SK-MEL-5 (cell line): ENCODE data around the gene QRICH2. TPM values are rescaled to one million over a fixed set of nuclear protein-coding genes. Genes with fewer than 3 reads are reported as not detected.
A peak's percentile ranks its signal among the peaks of the same experiment; 100 is the strongest.
"Not testable (repeated sequence)": the region's sequence is repeated elsewhere in the genome, so short reads cannot be mapped to it uniquely, and the experiment has no call there.

Experiments used
- DNase-seq: peaks from one replicate; pipeline ENCODE4 v3.0.0-alpha.2; 2016; ENCODE audit warnings: low read depth, low spot score
- in situ Hi-C: cut with HindIII; loops from 2 replicates; pipeline ENCODE4 v1.10.0; 2016; ENCODE audit warnings: low sequenced_read_pairs, high pct_unique_total_duplicates, low pct_unique_long_range_greater_than_20kb
- total RNA-seq: library from RNA; depleted of rRNA; stranded (reverse); fragments of >200 nt; shearing (Covaris generic); gene quantifications from 2 replicates; pipeline ENCODE4 v1.2.3, GENCODE V29; 2014

The QRICH2 gene
- total RNA-seq, 1 experiment from 2014 or later: 2.7 TPM

DNA sequence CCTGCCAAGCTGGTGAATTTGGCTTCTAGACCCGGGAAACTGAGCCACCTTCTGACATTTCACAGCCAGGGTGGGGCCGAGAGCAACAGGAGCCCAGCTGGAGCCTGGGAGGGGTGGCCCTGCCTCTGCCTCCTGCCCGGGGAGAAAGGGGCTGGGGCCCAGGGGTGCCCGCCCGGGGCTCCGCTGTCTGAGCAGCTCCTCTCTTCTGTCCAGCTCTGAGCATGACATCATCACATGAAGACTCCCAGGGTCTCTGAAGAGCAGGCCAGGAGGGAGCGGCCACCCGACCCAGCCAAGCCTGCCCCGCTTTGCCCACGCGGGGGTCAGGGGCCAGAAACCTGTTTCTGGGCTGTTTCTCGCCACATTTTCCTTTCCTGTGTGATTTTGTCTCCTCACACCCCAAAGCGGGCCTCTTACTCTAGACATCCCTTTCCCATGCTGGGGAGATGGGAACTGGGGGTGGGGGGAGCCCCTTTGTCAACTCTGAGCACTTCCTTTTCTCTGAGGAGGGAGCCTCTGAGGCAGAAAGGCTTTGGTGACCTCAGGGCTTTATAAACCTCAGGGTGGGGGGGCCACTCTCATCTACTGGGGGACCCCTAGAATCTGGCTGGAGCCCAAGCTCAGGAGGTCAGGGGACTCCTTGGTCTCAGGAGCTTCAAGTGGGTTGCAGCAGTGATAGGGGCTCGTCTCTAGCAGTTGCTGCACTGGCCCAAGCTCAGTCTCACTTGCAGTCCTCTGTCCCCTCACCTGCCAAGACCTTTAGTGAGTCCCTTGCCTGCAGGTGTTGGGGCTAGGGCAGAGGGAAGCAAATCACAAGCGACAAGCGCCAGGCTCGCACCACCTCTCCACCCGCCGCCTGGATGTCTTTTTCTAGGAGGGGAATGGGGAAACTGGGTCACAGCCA is 35.3 kb downstream of the QRICH2 start:
- DNase-seq: no peak
- in situ Hi-C loops: no loop called here

DNA sequence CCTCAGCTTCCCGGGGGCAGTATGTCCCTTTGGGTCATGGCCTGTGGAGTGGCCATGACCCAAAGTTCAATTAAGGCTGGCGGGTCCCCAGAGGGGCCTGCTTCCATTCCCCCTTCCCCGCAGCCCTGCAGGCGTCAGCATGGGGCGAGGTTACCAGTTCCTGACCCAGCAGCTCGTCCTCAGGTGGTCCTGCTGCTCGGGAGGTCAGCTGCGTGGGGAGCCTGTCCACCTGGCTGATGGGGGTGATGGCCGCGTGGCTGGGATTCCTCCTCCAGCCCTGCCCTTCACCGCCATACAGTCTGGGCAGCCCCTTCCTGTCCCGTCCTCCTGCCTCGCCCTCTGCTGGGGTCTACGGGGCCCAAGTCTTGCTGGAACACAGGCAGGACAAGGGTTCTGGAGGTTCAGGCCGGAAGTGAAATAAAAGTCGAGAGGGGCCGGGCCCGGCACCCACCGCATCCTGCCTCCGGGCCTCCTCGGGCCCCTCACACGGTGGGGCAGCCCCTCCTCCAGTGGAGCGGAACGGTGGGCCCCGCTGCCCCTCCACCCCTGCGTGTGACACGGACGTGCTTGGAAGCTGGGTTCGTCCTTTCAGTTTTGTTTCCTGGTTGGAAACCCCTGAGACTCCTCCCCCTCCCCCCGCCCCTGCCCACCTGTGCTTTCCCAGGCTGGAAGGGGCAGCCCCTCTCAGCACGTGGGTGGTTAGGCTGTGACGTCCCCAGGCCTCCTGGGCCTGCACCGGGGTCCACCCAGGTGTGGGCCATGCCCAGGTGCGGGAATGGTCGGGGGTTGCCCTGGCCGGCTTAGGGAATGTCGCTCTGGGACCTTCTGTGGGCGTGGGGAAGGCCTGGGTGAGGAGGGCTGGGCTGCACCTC is 36.2 kb downstream of the QRICH2 start:
- DNase-seq: no peak
- in situ Hi-C loops: no loop called here

DNA sequence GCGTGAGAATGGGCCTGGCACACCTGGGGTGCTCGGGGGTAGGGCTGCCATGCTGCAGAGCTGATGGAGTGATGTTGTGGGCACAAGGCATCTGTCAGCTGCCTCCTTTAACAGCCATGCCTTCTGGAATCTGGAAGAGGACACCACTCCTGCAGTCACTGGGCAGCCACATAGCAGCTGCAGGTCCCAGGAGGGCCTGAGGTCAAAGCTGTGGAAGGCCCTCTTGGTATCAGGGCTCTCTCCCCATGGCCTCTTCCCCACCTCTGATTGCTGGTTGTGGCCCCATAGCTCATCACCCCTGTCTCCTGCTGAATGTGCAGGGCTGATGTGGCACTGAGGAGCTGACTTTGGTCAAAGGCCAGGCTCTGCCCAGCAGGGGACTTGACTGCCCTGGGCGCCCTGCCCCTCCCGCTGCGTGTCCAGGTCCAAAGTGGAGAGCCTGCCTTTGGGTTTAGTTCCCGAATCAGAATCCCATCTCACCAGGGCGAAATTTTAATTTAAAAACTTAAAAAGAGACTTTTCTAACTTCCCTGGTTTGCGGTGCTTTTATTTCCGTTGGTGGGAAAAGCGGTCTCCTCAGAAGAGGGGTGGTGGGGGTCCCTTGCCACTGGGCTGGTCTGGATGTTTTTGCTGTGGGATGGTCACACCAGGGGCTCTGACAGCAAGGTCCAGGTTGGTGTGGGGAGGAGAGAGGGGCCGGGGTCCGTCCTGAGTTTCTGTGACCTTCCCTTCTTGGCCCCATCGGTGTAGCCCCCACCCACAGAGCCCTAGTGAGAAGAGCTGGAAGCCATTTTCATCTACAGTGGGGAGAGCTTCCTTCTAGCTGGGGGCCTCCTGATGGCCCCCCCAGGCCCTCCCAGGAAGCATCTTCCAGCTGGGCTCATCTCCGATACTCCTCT is 37.1 kb downstream of the QRICH2 start:
- no peak for DNase-seq
- in situ Hi-C loops: no loop called here

DNA sequence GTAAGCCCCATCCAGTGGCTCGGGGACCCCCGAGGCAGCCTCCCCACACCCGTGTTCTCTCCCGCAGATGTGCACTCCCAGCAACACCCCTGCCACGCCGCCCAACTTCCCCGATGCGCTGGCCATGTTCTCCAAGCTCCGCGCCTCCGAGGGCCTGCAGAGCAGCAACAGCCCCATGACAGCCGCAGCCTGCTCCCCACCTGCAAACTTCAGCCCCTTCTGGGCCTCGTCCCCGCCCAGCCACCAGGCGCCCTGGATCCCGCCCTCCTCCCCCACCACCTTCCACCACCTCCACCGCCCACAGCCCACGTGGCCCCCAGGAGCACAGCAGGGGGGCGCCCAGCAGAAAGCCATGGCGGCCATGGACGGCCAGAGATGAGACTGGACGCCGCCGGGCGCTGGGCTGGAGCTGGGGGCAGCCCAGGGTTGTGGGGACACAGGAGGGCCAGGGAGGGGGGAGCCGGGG is 37.9 kb downstream of the QRICH2 start:
- in situ Hi-C loops: no loop called here
- DNase-seq: no peak

DNA sequence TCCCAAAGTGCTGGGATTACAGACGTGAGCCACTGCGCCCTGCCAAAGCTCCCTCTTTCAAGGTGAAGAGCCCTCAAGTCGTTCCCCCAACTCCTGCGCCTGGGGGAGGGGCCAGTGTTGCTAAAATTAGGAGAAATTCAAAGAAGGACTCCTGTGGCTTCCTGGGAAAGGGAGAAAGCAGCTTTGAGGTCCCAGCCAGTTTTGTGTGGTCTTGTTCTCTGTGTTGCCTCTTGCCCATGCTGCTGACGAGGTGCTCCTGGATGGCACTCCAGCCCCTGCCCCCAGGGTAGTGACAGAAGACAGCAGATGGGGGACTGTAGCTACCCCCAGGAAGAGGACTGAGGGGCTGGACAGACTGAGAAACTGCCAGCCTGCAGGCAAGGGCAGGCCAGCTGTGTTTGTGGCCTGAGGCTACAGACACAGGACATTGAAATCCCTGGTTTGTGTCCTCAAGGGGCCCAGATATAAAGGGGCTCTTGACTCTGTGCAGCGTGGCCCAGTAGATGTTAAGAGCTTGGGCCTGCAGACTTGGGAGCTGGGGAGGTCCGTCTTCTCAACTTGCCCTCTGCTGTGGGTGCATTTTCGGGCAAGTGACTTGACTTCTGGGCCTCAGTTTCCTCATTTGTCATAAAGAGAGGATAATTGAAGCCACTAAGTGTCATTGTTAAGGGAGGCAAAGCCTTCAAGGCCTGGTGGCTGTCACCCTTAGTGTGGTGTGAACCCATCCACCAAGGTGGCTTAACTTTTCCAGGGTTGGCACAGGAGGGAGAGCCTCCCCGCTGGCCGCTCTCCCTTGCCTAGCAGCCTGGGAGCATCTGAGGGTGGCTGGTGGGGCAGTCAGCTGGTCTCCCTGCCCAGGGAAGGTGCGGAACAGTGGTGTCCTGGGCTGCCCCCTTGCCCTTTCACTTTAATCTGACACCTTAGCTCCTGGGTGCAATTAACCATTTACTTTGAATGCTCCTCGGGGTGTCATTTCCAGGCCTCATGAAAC is 38.8 kb downstream of the QRICH2 start:
- peak; percentile 41 for DNase-seq
- in situ Hi-C loops: no loop called here

DNA sequence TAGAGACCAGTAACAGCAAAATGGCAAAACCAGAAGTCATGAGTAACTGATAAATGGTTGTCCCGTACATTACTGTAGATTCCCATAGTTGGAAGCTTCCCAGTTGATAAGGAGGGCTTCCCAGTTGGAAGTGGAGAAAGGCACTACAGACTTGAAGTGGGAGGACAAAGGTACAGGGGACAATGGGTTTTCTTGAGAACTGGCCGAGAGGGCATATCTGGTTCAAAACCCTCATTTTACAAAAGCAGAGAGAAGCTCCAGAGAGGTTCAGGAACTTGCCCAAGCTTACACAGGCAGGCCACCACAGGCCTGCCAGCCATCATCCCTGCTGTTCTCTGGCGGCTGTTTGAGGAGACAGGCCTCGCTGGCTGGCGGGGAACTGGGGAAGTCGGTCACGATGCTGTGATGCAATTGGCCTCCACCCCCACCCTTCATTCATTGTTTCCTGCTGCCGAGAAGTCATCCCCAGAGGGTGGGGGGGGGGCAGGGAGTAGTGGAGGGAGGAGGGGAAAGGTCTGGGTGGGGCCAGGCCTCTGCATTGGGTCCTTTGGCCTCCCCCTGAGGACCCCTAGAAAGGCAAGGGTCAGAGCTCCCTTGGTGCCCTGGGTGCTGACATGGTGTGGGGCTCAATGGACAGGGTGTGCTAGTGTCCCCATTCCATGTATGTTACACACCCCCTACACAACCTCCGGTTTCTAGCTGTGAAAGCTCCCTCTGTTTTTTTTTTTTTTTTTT is 39.9 kb downstream of the QRICH2 start:
- in situ Hi-C loops: no loop called here
- DNase-seq: peak; percentile 98

DNA sequence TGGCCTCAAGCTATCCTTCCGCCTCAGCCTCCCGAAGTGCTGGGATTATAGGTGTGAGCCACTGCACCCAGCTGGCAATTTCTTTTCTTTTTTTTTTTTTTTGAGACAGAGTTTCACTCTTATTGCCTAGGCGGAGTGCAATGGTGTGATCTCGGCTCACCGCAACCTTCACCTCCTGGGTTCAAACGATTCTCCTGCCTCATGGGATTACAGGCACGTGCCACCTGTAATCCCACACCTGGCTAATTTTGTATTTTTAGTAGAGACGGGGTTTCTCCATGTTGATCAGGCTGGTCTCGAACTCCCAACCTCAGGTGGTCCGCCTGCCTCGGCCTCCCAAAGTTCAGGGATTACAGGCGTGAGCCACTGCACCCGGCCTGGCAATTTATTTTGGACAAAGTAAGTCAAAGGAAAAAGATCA is 40.5 kb downstream of the QRICH2 start:
- in situ Hi-C loops, DNase-seq: not testable (repeated sequence)

DNA sequence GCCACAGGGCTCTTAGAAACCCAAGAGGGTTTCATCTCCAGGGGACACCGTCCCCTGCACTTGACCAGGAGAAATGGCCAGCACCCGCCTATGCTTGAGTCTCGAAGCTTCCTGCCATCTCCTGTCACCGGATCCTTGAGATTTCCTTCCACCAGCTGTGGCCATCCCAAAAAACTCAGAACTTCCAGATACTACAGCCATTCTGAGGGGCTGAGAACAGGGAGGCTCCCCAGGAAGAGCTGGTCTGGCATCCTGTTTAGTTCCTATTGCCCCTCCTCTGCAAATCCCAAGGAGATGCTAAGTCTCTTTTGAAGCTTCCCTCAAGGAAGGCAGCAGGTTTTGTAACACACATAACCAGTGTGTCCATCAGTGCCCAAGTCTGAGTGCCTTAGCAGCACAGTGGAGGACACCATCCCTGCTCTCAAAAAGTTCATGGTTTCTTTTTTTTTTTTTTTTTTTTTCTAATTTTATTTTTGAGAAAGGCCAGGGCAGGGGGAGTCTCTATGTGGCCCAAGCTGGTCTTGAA is 41.0 kb downstream of the QRICH2 start:
- in situ Hi-C loops: no loop called here
- DNase-seq: peak; percentile 40

DNA sequence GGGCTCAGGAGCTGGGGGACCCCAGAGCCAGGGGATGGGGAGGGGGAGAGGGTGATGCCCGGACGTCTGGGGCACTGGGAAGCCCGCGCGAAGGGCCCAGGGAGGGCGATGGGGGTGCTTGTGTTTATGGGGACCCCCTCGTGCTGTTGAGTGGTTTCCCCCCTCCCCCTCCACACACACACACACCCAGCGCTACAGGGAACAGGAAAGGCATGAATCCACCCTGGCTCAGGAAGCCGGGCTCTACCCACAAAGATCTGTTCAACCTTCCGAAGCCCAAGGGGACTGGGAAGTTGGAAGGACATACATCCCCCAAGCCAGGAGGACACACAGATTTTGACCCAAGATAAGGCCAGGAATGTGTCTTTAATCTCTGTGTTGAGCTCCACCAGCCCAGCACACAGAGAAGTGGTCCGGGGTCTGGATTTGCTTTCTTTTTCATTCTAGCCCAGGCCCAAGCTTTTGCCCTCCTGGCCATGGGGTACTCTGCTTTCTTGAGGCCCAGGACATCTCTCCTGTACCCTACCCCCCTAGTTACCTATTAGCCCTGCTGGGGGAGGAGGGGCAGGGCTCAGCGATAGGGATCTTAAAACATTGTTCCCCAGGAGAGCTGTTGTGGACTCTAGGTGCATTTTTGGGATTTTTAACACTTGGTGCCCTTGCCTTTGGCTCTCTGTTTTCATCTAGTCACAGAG is 41.7 kb downstream of the QRICH2 start:
- DNase-seq: peak; percentile 55
- in situ Hi-C loops: no loop called here

DNA sequence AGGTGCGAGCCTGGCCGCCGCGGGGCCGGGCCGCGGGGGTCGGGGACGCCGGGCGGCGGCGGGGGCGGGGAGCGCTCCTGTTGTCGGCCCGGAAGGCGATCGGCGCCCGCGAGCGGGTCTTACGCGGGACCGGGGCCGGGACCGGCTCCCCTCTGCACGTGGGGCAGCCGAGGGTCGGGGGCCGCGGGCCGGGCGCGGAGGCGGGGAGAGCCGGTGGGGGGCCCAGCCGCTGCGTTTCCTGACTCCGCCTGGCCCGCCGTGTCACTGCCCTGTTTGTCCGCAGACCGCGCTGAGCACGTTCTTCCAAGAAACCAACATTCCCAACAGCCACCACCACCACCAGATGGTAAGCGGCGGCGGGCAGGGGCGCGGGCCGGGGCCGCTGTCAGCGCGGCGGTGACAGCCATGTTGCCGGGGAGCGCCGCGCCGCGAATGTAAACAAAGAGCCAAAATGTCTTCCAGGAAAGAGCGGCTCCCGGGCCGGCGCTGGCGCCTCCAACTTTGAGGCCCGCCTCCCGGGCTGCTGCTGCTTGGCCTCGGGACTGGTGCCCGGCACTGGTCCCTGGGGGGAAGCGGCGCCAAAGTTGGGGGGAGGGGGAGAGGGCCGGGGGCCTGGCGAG is 42.3 kb downstream of the QRICH2 start:
- DNase-seq: peak; percentile 58
- in situ Hi-C loops: no loop called here

DNA sequence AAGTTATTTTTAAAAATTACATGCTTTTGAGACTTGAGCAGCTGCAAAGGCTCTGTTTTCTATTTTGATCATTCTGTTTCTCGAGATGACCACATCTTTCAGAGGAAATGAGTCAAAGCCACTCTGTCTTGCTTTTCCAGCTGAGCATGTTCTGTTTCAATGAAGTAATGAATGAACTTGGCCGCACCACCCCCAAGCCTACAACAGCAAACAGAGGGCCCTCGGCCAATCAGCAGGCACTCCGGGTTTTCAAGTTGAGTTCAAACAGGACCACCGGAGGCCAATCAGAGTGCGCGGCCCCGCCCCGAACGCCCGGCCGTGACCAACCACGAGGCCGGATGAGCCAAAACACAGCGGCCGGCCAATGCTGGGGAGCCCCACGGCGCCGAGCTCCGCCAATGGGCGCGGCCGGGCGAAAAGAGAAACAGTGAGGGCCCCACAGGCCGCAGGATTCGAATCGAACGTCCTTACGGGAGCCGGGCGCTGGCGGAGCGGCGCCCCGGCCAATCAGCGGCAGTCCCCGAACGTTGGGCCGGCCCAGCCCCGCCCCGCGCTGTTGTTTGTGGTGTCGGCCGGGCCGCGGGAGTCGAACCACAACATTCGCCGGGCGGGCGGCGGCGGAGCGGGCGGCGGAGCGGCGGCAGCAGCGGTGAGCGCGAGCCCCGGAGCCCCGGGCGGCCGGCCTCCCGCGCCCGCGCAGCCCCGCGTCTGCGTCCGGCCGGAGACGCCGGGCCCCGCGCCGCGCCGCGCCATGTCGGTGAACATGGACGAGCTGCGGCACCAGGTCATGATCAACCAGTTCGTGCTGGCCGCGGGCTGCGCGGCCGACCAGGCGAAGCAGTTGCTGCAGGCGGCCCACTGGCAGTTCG is 43.1 kb downstream of the QRICH2 start, which contains the start of gene UBALD2:
TSS of gene UBALD2 (plus strand) at position 594 of the 869 bp plus-strand sequence. CDS start at position 752, 158 bp downstream.
- peak; percentile 100 for DNase-seq
- in situ Hi-C loops: no loop called here

DNA sequence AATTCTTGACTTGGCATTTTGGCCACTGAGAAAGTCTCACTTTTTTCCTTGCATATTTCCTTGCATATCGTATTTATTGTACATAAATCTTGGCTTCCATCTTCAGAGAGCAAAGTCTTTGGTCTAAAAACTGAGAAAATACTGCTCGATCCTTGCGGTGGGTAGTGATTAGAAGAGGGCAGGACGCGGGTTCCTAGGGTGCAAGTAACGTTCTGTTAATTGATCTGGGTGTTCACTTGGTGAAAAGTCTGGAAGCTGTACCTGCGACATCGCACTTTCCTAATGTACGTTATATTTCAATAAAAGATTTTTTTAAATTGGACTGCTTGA is 43.7 kb downstream of the QRICH2 start:
- in situ Hi-C loops: no loop called here
- no peak for DNase-seq

DNA sequence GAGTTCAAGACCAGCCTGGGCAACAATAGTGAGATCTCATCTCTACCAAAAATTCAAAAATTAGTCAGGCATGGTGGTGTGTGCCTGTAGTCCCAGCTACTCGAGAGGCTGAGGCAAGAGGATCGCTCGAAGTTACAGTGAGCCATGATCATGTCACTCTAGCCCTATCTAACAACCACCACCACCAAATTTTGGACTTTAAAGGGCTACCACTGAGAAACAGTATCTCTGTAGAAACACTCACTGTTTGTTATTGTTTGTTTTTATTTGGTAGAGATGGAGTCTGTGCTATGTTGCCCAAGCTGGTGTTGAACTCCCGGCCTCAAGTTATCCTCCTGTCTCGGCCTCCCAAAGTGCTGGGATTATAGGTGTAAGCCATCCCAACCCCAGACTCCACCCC is 44.2 kb downstream of the QRICH2 start:
- DNase-seq: no peak
- in situ Hi-C loops: no loop called here
